ENCODE results near the gene TLR3.
"Not testable (repeated sequence)": the region's sequence is repeated elsewhere in the genome, so short reads cannot be mapped to it uniquely, and the experiment has no call there.

The TLR3 gene

GRCh38 chr4:186050135-186050534, 18.8 kb upstream of the TLR3 start:
- DNase-seq = not testable (repeated sequence)

- DNase-seq = no peak
These were observed 17.9 kb upstream of the TLR3 start for GRCh38 chr4:186051096-186051495.

- no peak for DNase-seq
These were observed 10.5 kb upstream of the TLR3 start for GRCh38 chr4:186058253-186058979.

- DNase-seq = no peak
These were observed 10.0 kb upstream of the TLR3 start for GRCh38 chr4:186058980-186059316.

- DNase-seq = no peak
These were observed 7.0 kb upstream of the TLR3 start for GRCh38 chr4:186061921-186062320.

- peak; percentile 41 for DNase-seq
These were observed 1.1 kb upstream of the TLR3 start for GRCh38 chr4:186067757-186068385.

- DNase-seq = no peak
These were observed 773 bp downstream of the TLR3 start for GRCh38 chr4:186069729-186070128.

GRCh38 chr4:186072516-186072915, 3.6 kb downstream of the TLR3 start:
- no peak for DNase-seq

GRCh38 chr4:186074189-186074588, 5.2 kb downstream of the TLR3 start:
- DNase-seq = no peak

GRCh38 chr4:186078981-186079638, 10.2 kb downstream of the TLR3 start:
- DNase-seq = no peak

GRCh38 chr4:186079694-186080093, 10.7 kb downstream of the TLR3 start:
- DNase-seq = no peak

- no peak for DNase-seq
These were observed 12.3 kb downstream of the TLR3 start for GRCh38 chr4:186081202-186081807.

- no peak for DNase-seq
These were observed 13.3 kb downstream of the TLR3 start for GRCh38 chr4:186082221-186082620.

- no peak for DNase-seq
These were observed 19.6 kb downstream of the TLR3 start for GRCh38 chr4:186088523-186088922.

- no peak for DNase-seq
These were observed 23.3 kb downstream of the TLR3 start for GRCh38 chr4:186092296-186092695.

- no peak for DNase-seq
These were observed 26.4 kb downstream of the TLR3 start for GRCh38 chr4:186095406-186095805.

- DNase-seq = no peak
These were observed 27.8 kb downstream of the TLR3 start for GRCh38 chr4:186096681-186097165.

GRCh38 chr4:186097386-186097785, 28.4 kb downstream of the TLR3 start:
- DNase-seq = no peak

- no peak for DNase-seq
These were observed 34.0 kb downstream of the TLR3 start for GRCh38 chr4:186102931-186103330.

GRCh38 chr4:186104114-186104889, 35.3 kb downstream of the TLR3 start, which contains the start of gene FAM149A:
Gene FAM149A, plus strand, starts transcription at chr4:186104704.
- DNase-seq = peak; percentile 68

GRCh38 chr4:186104890-186105646, 36.1 kb downstream of the TLR3 start:
- DNase-seq = peak; percentile 5

All from activated CD4-positive, alpha-beta T cell treated with anti-CD3 and anti-CD28 coated beads for 48 hours (primary cell).